NCI-H2081 (cell line): ENCODE data around the gene HMGN1.

Source experiments
- DNase-seq, 2 experiments: peaks; one replicate each; lab custom pipeline; 2025; lab: John Stamatoyannopoulos, UW

HMGN1 gene

GRCh38 chr21:39332175-39332574, 16.7 kb downstream of the HMGN1 start:
- DNase-seq: no peak

GRCh38 chr21:39330001-39330400, 18.9 kb downstream of the HMGN1 start:
- DNase-seq: no peak

DNA sequence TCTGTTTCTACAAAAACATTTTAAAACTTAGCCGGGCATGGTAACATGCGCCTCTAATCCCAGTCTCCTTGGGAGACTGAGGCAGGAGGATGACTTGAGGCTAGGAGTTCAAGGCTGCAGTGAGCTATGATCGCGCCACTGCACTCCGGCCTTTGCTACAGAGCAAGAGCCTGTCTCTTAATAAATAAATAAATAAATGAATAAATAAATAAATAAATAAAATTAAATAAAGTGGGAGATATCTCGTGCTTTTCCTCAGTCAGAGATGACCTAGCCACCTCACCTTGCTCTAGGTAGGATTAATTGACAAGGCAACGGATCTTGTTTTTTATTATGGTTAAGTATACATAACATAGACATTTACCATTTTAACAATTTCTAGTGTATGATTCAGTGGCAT, 21.2 kb downstream of the HMGN1 start:
- DNase-seq: no peak

DNA sequence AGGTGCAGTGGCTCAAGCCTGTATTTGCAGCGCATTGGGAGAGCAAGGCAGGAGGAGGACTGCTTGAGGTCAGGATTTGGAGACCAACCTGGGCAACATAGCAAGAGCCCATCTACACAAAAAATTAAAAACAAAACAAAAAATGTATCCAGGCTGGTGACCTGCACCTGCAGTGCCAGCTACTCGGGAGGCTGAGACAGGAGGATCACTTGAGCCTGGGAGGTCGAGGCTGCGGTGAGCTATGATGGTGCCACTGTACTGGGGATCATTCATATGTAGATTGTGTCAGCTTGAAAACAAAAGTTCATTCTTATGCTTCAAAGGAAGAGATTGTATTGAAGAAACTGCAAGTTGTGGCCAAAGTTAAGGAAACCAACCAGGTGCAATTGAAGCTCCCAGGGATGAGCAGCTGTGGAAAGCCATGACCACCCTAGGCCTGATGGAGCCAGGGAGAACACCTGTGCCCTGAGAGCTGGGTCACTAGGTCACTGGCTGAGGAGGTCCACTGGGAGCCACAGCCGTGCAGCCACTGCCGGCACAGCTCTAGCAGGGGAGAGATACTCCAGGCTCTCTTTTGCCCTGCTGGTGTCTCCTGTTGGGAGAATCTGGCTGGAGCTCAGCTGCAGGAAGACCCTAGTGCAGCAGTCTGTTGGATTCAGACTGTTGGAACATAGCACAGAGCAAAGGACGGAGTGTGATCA, 22.1 kb downstream of the HMGN1 start:
- no peak for DNase-seq

GRCh38 chr21:39325458-39325857, 23.4 kb downstream of the HMGN1 start:
- no peak for DNase-seq

DNA sequence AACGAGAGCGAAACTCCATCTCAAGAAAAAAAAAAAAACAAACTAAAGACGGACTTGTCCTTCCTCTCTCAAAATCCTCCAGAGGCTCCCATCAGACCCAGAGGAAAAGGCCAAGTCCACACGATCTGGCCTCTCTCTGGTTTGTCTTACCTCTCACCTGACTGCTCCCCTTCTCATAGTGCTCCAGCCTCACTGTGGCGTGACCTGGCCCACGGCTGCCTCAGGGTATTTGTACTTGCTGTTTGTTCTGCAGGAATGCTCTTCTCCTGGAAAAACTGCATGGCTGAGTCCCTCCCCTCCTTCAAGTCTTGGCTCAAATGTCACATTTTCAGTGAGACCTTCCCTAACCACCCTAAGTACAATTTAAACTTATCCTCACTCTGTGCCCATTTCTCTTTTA, 27.5 kb downstream of the HMGN1 start:
- DNase-seq: no peak

- DNase-seq: no peak
Measured at GRCh38 chr21:39319814-39320332, 29.0 kb downstream of the HMGN1 start.

DNA sequence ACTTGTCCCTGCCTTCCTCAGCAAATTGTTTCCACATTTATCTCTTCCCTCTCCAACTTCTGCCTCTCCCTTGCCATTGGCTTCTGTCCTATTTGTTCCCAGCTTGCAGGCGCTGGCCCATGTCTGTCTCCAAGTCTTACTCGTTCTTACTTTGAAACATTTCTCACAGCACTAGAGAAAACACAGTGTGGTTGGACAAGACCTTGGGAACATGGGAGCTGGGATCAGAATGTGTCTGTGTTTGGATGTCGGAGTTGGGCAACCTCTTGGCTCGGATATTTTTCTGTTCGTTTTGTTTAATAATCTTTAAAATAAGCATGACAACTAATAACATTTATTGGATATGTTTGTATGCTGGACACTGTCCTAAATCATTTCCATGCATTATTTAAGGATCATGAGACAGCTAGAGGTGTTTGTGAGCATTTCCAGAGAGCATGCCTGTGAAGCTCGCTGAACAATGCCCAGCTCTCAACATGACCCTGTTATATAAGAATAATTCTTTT, 29.6 kb downstream of the HMGN1 start:
- no peak for DNase-seq

GRCh38 chr21:39318091-39318959, 30.6 kb downstream of the HMGN1 start:
- no peak for DNase-seq

- no peak for DNase-seq
Measured at GRCh38 chr21:39317134-39318090, 31.5 kb downstream of the HMGN1 start.

DNA sequence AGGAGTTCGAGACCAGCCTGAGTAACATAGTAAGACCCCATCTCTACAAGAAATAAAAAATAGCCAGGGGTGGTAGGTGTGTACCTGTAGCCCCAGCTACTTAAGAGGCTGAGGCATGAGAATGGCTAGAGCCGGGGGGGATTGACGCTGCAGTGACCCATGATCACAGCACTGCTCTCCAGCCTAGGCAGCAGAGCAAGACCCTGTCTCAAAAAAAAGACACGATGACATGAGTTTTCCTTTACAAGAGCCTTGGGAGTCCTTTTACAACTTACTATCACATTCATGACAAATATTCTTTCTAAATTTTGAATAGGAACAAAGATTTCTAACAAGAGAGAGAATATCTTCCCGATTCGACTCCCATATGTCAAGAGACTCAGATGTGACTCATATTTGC, 32.2 kb downstream of the HMGN1 start:
- no peak for DNase-seq

DNA sequence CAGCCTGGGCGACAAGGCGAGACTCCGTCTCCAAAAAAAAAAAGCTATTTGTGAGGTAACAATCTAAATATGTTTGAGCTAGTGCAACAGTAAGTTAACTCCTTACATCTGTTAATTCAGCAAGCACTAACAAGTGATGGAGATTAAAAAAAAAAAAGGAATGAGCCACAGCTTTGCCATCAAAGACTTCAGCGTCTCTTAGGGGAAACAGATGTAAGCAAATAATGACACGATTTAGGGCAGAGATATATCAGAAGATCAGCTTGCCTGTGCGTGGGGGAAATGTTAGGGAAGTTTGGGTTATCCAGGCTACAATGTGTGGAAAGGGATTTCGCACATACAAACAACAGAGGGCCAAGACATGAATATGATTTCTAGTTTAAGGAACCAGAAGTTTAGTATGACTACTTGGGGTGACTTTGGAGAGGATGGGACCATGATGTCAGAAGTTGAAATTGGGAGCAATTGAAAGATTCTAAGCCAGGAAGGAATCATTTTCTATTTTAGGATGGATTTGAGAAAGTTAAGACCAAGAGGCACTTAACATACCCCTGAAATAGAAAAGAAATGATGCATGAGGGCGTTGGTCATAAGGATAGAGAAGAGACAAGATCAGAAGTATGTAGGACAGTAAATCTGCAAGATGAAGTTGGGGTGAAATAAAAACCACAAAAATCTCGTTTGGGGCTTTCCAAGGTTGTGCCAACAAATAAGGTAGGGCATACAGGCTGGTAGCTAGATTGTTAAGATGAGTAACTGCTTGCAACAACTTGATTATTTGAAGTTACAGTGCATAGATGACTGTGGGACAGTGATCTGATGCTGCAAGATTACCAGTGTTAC, 33.1 kb downstream of the HMGN1 start:
- DNase-seq: no peak

- DNase-seq: peak; percentile 34 to 48
Measured at GRCh38 chr21:39314143-39315027, 34.5 kb downstream of the HMGN1 start.

DNA sequence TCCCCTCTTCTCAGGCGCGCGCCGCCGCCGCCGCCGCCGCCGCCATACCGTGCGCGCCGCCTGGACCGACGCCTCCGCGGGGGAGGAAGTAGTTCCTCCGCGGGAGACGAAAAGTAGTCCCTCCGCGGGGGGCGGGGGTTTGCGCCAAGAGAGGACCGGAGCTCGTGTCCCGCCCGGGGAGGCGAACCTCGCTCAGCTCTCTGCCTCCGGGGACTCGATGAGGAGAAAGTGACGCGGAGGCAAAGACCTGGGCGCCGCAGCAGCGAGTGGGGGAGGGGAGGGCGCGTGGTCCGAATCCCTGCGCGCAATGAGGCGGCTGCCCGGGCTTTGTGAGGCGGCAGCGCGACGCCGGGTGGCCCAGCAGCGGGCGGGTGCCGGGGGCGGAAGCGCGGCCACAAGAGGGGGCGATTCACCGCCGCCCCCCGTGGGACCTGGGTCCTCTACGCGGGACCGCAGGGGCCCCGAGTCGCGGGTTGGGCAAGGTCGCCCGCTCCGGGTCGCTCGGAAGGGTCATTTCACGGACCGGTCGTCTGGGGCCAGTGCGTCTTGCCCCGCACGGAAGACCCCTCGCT, 35.2 kb downstream of the HMGN1 start, which contains the start of gene BRWD1:
Gene BRWD1, minus strand, starts transcription at position 62 of the 572 bp plus-strand sequence. CDS start 141 bp downstream, outside the sequence.
- peak; percentile 78 to 88 for DNase-seq

GRCh38 chr21:39313042-39313570, 35.8 kb downstream of the HMGN1 start:
- DNase-seq: peak in 1 of 2 experiments; percentile 28

DNA sequence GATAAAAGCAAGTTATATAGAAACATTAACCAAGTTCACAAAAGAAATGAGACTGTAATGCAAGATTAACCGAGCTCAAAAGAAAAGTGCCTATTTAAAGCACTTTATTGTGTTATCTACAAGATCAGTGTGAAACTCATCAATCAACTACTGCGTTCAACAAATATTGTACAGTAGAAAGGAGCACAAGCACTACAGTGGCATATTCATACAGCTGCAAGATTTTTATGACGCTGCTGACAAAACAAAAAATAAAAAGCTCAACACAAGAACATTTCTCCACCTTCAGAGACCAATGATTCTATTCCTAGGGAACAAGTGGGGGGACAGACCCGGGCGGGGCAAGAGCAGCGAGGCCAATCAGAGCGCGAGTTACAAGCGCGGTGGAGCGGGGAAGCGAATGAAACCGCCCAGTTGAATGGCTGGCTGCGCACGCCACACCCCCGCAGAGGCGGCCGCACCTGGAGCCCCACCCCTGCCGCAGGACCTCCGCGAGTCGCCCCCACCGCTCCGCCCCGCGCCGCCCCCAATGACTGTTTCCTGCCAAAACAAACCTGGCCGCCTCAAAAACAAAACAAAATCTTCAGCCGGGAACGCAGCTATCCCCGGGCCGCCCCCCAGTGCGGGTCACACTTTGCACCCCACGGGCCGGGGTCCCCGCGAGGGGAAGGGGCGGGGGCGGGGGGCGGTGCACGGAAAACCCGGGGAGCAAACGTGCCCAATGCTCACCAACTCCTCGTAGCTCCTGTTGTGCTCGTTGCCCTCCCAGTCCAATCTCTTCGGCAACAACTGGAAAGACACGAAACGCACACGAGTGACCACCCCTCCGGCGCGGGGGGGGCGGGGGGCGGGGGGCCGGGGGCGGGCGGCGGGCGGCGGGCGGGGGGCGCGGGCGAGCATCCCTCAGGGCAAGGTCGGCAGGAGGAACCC, 36.5 kb downstream of the HMGN1 start:
- DNase-seq: peak; percentile 80 to 82

- DNase-seq: no peak
Measured at GRCh38 chr21:39311164-39311563, 37.7 kb downstream of the HMGN1 start.

- DNase-seq: no peak
Measured at GRCh38 chr21:39307466-39307865, 41.4 kb downstream of the HMGN1 start.
